SIG-M5 (cell line): Measurements from ENCODE around the gene FMN1.
A peak's percentile ranks its signal among the peaks of the same experiment; 100 is the strongest.

Source experiments
- DNase-seq: peaks from one replicate; lab custom pipeline; 2025; lab: John Stamatoyannopoulos, UW

The FMN1 gene

DNA sequence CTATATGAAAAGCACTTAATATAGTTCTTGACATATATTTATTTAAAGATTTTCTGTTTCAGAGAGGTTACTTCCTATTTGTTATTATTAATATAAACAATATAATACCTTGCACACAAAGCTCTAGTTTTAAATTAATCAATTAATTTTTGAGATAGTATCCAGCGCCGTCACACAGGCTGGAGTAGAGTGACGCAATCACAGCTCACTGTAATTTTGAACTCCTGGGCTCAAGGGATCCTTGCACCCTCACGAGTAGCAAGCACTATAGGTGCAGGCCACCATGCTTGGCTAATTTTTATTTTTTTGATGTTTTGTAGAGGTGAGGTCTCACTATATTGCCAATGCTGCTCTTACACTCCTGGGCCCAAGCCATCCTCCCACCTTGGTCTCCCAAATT, 267.4 kb downstream of the FMN1 start:
- no peak for DNase-seq

- no peak for DNase-seq
Measured at GRCh38 chr15:32923176-32923575, 271.3 kb downstream of the FMN1 start.

DNA sequence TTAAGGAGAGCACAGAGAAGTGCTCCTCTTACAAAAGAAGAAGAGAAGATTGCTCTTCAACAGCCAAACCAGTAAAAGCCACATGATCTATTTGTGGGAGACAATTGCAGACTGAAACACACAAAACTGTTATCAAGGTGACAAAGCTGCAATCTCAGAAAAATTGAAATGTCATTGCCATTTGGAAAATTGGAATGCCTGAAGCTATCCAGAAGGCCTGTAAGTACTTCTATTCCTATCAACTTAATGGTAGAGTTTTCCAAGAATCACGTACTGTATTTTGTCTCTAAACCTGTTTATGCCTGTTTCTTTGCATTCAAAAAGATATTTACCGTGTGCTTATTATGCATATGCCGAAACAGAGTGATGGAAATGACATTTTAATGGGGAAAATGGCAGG, 272.0 kb downstream of the FMN1 start:
- DNase-seq = no peak

- DNase-seq = no peak
Measured at GRCh38 chr15:32919749-32920414, 274.6 kb downstream of the FMN1 start.

GRCh38 chr15:32918547-32918946, 276.0 kb downstream of the FMN1 start:
- no peak for DNase-seq

DNA sequence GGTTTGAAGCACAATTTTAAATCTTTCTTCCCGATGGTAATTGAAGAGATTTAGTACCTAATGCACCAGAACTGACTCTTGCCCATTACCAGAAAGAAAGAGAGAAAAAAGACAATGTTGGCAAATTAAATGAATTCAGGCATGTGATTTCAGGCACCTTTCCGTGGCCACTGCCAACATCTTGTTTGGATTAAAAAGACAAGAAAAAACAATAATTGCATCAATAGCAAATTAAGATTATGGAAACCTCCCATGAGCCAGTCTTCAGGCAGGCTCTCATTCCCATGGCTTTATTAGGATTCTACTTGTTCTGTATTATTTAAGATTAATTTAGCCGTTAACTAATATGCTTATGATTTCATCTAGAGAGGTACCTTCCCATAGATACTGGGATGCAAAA, 283.7 kb downstream of the FMN1 start:
- no peak for DNase-seq

GRCh38 chr15:32909431-32909830, 285.1 kb downstream of the FMN1 start:
- no peak for DNase-seq

DNA sequence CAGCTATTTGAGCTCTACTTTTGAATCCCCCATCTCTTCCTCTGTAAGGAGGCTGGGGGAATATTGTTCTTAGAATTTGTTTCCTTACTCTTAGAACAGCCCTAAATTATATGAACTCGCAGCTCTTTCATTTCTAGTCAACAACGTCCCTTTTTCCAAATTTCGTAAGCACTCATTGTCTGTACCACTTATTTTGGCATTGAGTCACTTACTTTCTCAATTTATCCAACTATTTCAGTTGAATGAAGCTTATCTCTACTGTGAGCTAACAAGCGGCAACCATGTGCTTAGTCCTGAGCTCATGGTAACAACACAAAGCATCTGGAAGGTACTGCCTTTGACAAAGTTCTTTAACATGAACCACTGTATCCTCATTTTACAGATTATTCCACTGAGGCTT, 285.6 kb downstream of the FMN1 start:
- peak; percentile 22 for DNase-seq

DNA sequence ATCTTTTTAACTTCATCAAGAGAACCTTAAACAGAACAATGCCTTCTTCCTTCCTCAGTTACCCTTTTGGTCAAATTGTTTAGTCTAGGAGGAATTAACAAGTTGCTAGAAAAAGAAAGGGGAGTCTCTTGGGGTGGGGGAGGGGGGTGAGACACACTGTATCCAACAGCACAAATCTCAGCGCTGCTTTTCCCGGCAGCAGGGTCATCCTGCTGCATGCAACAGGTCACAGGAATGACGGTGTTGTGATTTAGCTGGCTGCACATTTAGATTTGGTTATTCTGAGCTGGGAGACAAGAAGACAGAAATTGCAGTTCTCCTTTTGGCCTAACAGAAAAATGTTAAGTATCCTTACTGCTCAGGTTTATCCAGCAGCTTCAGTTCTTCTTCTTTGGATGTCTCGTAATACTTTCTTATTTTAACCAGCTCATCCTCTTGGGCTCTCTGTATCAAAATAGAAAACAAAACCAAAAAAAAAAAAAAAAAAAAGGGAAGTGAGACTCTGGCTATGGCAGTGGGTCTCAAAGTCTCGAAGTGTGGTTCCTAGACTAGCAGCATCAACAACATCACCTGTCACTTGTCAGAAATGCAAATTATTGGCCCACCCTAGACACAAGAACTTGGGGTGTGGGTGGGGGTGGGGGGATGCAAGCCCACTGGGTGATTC, 286.2 kb downstream of the FMN1 start:
- peak; percentile 69 for DNase-seq

GRCh38 chr15:32905481-32905880, 289.0 kb downstream of the FMN1 start:
- no peak for DNase-seq

DNA sequence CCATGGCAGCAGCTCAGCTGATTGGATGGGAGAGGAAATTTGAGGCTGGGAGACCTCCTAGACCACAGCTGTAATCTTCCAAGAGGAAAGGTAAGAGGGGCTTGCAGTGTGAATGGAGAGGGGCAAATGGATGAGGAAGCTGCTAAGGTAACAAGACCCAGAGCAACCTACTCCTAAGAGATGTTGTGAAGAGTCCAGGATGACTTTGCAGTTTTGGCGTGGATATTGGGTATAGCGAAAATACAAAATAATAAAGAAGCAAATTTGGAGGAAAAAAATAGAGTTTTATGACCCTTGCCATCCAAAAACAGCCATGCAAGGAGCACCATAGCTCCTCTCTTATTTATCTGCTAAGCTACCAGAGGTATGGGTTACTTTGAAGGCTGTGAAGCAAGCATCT, 290.1 kb downstream of the FMN1 start:
- no peak for DNase-seq

DNA sequence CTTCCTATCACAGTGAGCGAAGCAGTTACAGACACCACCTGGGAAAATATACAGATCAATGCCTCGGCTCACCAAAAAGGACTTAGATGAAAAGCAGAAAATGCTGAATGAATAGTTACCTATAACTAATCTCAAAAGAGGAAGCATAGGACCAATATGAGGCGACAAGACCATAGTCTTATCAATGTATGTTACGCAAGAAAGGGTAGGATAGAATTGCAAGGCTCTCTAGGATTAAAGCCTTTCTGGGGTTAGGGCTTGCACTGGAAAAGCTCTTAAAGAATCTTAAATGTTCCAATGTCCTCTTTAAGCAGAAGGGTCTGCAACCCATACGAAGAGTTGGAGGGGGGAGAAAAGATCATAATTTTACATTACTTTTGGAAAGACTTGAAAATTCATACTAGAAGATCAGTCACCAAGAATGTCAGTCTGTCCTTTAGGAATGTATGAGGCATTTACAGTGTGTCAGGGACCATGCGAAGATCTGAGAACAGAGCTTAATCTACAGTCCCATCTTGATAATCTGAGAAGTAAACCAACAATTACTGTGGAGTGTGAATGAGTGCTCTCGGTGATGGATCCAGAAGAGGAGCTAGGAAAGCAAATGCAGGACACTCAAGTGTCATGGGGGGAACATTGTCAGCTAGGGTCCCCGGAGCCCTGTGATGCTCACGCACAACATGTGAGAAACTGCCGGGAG, 290.8 kb downstream of the FMN1 start:
- no peak for DNase-seq

- no peak for DNase-seq
Measured at GRCh38 chr15:32901995-32902394, 292.5 kb downstream of the FMN1 start.

- DNase-seq = no peak
Measured at GRCh38 chr15:32901192-32901591, 293.3 kb downstream of the FMN1 start.

- no peak for DNase-seq
Measured at GRCh38 chr15:32899126-32899596, 295.4 kb downstream of the FMN1 start.

DNA sequence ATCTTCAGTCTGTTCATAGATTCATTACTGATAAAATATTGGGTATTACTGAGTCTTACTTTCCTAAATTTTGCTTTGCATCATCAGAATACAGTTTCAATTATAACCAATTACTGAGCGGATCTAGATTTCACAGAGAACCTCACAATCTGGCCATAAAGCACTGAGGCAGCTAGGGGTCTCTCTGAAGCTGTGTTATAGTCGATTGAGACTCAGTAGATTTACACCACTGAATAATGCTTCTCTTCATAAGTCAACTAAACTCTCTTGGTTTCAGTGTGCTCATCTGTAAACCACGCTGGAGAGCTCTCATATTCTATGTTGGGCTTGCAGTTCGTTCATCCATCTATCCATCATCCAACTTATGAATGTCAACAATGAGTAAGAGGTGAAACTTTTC, 296.1 kb downstream of the FMN1 start:
- no peak for DNase-seq

- DNase-seq = no peak
Measured at GRCh38 chr15:32893421-32893820, 301.1 kb downstream of the FMN1 start.

- no peak for DNase-seq
Measured at GRCh38 chr15:32889214-32889613, 305.3 kb downstream of the FMN1 start.

DNA sequence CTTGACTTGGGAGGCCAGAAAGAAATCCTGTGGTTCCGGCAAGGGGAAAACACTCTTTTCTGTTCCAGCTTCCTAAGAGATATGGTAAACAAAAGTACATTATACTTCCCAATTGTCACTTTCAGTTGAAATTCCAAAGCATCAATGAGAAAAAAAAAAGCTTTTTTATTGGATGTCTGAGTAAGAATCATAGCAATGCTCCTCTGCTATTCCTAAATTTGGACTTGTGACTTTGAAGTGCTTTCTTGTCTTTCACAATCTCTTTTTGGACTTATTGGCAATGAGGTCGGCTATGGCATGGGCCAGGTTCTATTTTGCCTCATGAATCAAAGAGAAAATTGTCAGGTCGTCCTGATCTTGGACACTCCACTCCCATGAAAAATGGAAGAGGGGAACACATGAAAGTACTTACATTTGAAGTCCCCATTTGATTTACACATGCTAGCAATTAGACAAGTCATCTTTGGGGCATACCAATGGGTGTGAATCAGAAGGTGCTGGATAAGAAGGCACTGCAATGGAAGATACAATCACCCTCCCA, 306.2 kb downstream of the FMN1 start:
- DNase-seq = no peak

DNA sequence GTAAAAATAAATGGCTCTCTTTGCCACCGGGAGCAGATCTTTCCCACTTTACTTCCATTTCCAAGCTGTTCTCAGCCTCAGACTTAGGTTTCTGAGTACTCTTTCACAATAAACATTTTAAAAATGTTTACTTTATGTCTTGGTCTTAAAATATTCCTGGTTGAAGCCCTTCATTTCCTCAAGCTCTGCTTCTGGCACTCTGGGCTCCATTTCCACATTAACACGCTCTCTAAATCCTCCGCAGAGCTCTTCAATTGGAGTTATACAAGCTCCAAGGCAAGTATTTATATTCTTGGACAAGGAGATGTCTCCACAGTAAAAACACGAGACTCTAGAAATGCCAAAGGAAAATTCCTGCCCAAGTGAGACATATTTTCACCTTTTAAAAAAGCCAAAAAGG, 307.4 kb downstream of the FMN1 start:
- no peak for DNase-seq

- no peak for DNase-seq
Measured at GRCh38 chr15:32886459-32886858, 308.1 kb downstream of the FMN1 start.

DNA sequence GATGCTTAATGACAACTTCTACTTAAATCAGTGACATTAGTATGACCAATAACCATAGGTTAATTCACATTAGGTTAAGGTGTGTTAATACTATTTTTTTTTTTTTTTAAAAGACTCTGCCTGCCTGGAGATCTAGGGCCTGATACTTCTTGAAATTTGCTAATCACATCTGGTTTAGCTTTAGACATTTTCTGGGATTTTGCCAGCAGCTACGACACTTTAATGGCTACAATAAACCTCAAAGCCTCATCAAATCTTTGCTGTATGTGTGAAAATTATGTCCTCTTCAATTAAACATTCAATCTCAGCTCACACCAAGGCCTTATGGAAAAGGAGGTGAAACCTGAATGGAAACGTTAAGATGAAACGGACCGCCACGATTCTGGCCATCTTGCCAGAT, 308.8 kb downstream of the FMN1 start:
- no peak for DNase-seq

DNA sequence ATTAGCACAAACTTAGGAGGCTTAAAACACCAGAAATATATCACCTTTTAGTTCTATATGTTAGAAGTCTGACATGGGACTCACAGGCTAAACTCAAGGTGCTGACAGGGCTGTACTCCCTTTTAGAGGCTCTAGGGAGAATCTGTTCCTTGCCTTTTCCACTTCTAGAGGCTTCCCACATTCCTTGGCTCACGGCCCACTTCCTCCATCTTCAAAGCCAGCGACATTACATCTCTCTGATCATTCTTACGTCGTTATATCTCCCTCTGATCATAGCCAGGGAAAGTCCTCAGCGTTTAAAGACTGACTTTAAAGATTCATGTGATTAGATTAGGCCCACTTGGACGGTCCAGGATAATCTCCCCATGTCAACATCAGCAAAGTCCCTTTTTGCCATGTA, 310.4 kb downstream of the FMN1 start:
- DNase-seq = no peak
